Chondrocyte (in vitro differentiated cells): ENCODE results near the gene EEPD1. TPM values are rescaled to one million over a fixed set of nuclear protein-coding genes. Genes with fewer than 3 reads are reported as not detected.
A peak's percentile ranks its signal among the peaks of the same experiment; 100 is the strongest.

Source experiments
- DNase-seq: peaks from one replicate; pipeline ENCODE4 v3.0.0; 2021; ENCODE audit warnings: mixed read lengths, low spot score
- H3K27ac Mint-ChIP-seq: one replicate; pipeline ENCODE4 v1.8.0; 2021; ENCODE audit warnings: mild to moderate bottlenecking, moderate library complexity, mixed read lengths; ENCODE audit not compliant: unreplicated experiment
- H3K27me3 Mint-ChIP-seq: 2 replicates; pipeline ENCODE4 v1.8.0; 2021; ENCODE audit warnings: low read depth, mixed read lengths
- H3K36me3 Mint-ChIP-seq: 2 replicates; pipeline ENCODE4 v1.8.0; 2021; ENCODE audit warnings: low read depth, mixed read lengths
- H3K4me1 Mint-ChIP-seq: 2 replicates; pipeline ENCODE4 v1.8.0; 2021; ENCODE audit warnings: low read depth, mild to moderate bottlenecking, mixed read lengths
- H3K4me3 Mint-ChIP-seq: one replicate; pipeline ENCODE4 v1.8.0; 2021; ENCODE audit warnings: mild to moderate bottlenecking, moderate library complexity, mixed read lengths; ENCODE audit not compliant: unreplicated experiment
- H3K9me3 Mint-ChIP-seq: 2 replicates; pipeline ENCODE4 v1.8.0; 2021; ENCODE audit warnings: low read depth, mixed read lengths
- total RNA-seq: library from RNA; stranded (reverse); gene quantifications from 3 replicates; pipeline ENCODE4 v1.2.1, GENCODE V29; 2021
- TF ChIP-seq, protein P1 (sequence below): fragments of 200-600 bp; sonication (generic); IDR thresholded peaks from 2 replicates; pipeline ENCODE4 v1.5.0; 2021; ENCODE audit warnings: antibody characterized with exemption, mild to moderate bottlenecking, moderate library complexity

EEPD1 gene
- total RNA-seq, 1 donor from 2014 or later = 5.8 TPM

DNA sequence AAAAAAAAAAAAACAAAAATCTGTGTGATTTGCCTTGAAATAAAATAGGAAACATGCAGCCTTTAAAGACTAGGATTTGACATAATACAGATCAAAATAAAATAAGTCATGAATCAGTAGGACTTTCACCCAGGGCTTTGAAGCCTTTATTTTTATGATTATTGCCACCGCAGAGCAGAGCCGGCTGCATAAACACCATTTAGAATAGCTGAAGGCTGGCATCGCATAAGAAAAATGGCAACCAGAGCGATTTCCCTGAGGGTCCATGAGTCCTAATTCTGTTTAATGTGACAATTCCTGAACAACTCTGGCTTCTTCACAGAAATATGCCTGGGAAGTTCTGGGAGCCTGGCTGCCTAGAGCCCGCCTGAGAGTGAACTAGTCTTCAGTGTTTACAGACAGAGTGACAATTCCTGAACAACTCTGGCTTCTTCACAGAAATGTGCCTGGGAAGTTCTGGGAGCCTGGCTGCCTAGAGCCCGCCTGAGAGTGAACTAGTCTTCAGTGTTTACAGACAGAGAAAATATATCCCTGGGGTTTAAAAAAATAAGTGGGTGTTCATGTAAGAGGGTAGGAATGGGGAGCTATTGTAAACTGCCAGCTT lies 112.0 kb downstream of the EEPD1 start:
- Mint-ChIP-seq H3K9me3 (no peaks in the 10 kb centered on the region), H3K27ac (no peak overlapping the region), H3K36me3 (no peaks in the 10 kb centered on the region), H3K4me1 (peaks cover 36% of the 10 kb centered on the region), H3K27me3 (no peaks in the 10 kb centered on the region), H3K4me3 (no peak overlapping the region)
- DNase-seq = no peak
- TF ChIP-seq, protein P1, sequence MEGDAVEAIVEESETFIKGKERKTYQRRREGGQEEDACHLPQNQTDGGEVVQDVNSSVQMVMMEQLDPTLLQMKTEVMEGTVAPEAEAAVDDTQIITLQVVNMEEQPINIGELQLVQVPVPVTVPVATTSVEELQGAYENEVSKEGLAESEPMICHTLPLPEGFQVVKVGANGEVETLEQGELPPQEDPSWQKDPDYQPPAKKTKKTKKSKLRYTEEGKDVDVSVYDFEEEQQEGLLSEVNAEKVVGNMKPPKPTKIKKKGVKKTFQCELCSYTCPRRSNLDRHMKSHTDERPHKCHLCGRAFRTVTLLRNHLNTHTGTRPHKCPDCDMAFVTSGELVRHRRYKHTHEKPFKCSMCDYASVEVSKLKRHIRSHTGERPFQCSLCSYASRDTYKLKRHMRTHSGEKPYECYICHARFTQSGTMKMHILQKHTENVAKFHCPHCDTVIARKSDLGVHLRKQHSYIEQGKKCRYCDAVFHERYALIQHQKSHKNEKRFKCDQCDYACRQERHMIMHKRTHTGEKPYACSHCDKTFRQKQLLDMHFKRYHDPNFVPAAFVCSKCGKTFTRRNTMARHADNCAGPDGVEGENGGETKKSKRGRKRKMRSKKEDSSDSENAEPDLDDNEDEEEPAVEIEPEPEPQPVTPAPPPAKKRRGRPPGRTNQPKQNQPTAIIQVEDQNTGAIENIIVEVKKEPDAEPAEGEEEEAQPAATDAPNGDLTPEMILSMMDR = no peak

- no peak for DNase-seq
These were observed 112.6 kb downstream of the EEPD1 start for GRCh38 chr7:36265680-36266079.

GRCh38 chr7:36266190-36266589 lies 113.1 kb downstream of the EEPD1 start:
- Mint-ChIP-seq H3K36me3 (no peaks in the 10 kb centered on the region), H3K27me3 (no peaks in the 10 kb centered on the region), H3K4me3 (no peak overlapping the region), H3K9me3 (no peaks in the 10 kb centered on the region), H3K27ac (no peak overlapping the region), H3K4me1 (peaks cover 35% of the 10 kb centered on the region)
- TF ChIP-seq, protein P1 = no peak
- DNase-seq = no peak

More at GRCh38 chr7:36265680-36266079, 112.6 kb downstream of the EEPD1 start:
- no peaks in the 10 kb centered on the region for H3K9me3 Mint-ChIP-seq
- H3K27ac Mint-ChIP-seq = peak overlapping the region; percentile 49
- H3K4me1 Mint-ChIP-seq = peaks cover 36% of the 10 kb centered on the region
- H3K4me3 Mint-ChIP-seq = no peak overlapping the region
- TF ChIP-seq, protein P1 = no peak
- no peaks in the 10 kb centered on the region for H3K36me3 Mint-ChIP-seq
- no peaks in the 10 kb centered on the region for H3K27me3 Mint-ChIP-seq

DNA sequence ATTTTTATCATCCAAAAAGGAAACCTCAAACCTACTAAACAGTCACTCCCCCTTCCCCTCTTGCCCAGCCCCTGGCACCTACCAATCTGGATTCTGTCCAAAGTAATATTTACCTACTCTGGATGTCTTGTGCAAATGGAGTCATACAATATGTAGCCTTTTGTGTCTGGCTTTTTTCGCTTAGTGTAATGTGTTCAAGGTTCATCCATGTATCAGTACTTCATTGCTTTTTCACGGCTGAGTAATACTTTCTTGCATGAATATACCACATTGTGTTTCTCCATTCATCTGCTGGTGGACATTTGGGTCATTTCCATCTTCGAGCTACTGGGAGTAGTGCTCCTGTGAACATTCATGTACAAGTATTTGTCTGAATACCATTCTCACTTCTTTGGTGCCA lies 113.6 kb downstream of the EEPD1 start:
- no peaks in the 10 kb centered on the region for H3K27me3 Mint-ChIP-seq
- no peaks in the 10 kb centered on the region for H3K9me3 Mint-ChIP-seq
- H3K27ac Mint-ChIP-seq = no peak overlapping the region
- H3K36me3 Mint-ChIP-seq = no peaks in the 10 kb centered on the region
- DNase-seq = no peak
- H3K4me1 Mint-ChIP-seq = peaks cover 30% of the 10 kb centered on the region
- TF ChIP-seq, protein P1 = no peak
- no peak overlapping the region for H3K4me3 Mint-ChIP-seq

DNA sequence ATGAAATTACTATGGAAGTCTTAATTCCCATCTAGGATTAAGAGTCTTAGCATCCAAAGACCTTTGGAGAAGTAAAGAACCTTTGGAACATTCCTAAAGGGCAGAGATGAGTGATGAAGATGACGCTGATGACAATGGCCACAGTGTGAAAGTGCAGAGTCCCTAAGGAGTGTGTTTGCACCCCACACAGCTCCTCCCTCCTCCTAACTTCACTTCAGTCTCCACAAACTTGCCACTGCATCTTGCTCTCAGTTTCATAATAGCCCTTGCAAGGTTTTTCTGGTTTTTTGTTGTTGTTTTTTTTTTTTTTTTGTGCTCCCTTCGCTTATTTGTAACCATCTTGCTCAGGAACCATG lies 119.1 kb downstream of the EEPD1 start:
- TF ChIP-seq, protein P1 = no peak
- no peaks in the 10 kb centered on the region for H3K27me3 Mint-ChIP-seq
- H3K27ac Mint-ChIP-seq = no peak overlapping the region
- no peaks in the 10 kb centered on the region for H3K9me3 Mint-ChIP-seq
- no peaks in the 10 kb centered on the region for H3K36me3 Mint-ChIP-seq
- no peak overlapping the region for H3K4me3 Mint-ChIP-seq
- peaks cover 4% of the 10 kb centered on the region for H3K4me1 Mint-ChIP-seq
- DNase-seq = no peak
